ENCODE data around the gene AGFG2. TPM values are rescaled to one million over a fixed set of nuclear protein-coding genes. Genes with fewer than 3 reads are reported as not detected.

The AGFG2 gene
- total RNA-seq, 1 donor from 2014 or later = 4.0 TPM

- Histone ChIP-seq H3K4me3 (ENCODE audit: low read depth, low read length) (no peak overlapping the region), H3K36me3 (ENCODE audit: control insufficient read depth, insufficient read depth, low read length) (no peaks in the 10 kb centered on the region), H3K27me3 (ENCODE audit: control insufficient read depth, insufficient read depth, low read length) (no peaks in the 10 kb centered on the region)
- no peak for DNase-seq (ENCODE audit: low read depth)
- TF ChIP-seq CTCF (IDR thresholded peaks at IDR 0.05; ENCODE audit: insufficient read depth, low read length, poor library complexity, severe bottlenecking) = no peak
These were observed 75.4 kb downstream of the AGFG2 start for GRCh38 chr7:100614308-100614861.

Other genes with a start within 250 kb of the AGFG2 start
- not detected in 2 replicates for gene SPDYE3, start 231.5 kb upstream of the AGFG2 start, total RNA-seq
- gene PILRB, start 181.1 kb upstream of the AGFG2 start, total RNA-seq = 19.3 and 20.8 TPM in 2 replicates
- gene PILRA, start 165.7 kb upstream of the AGFG2 start, total RNA-seq = 0.68 TPM in 1 of 2 replicates, not detected in the other
- gene ZCWPW1, start 110.5 kb upstream of the AGFG2 start, total RNA-seq = 0.88 and 1.8 TPM in 2 replicates
- gene MEPCE, start 109.4 kb upstream of the AGFG2 start, total RNA-seq = 29.7 and 30.0 TPM in 2 replicates
- 28.0 and 39.8 TPM in 2 replicates for gene PPP1R35, start 102.7 kb upstream of the AGFG2 start, total RNA-seq
- gene SPACDR, start 74.9 kb upstream of the AGFG2 start, total RNA-seq = not detected in 2 replicates
- 41.6 and 45.3 TPM in 2 replicates for gene TSC22D4, start 60.0 kb upstream of the AGFG2 start, total RNA-seq
- 0.14 and 0.46 TPM in 2 replicates for gene NYAP1, start 55.3 kb upstream of the AGFG2 start, total RNA-seq
- 0.62 TPM in 1 of 2 replicates, not detected in the other for gene SAP25, start 34.7 kb downstream of the AGFG2 start, total RNA-seq
- 69.0 and 85.2 TPM in 2 replicates for gene LRCH4, start 46.9 kb downstream of the AGFG2 start, total RNA-seq
- gene FBXO24, start 47.1 kb downstream of the AGFG2 start, total RNA-seq = 0.55 and 0.79 TPM in 2 replicates
- 4.7 and 6.4 TPM in 2 replicates for gene PCOLCE, start 63.2 kb downstream of the AGFG2 start, total RNA-seq
- 14.5 and 23.3 TPM in 2 replicates for gene MOSPD3, start 73.3 kb downstream of the AGFG2 start, total RNA-seq
- 0.34 and 0.71 TPM in 2 replicates for gene TFR2, start 102.3 kb downstream of the AGFG2 start, total RNA-seq
- not detected in 2 replicates for gene ACTL6B, start 117.2 kb downstream of the AGFG2 start, total RNA-seq
- 330 and 391 TPM in 2 replicates for gene GNB2, start 134.5 kb downstream of the AGFG2 start, total RNA-seq
- gene GIGYF1, start 155.0 kb downstream of the AGFG2 start, total RNA-seq = 23.1 and 23.5 TPM in 2 replicates
- 46.1 and 52.8 TPM in 2 replicates for gene POP7, start 166.9 kb downstream of the AGFG2 start, total RNA-seq
- not detected in 2 replicates for gene EPO, start 181.3 kb downstream of the AGFG2 start, total RNA-seq
- gene ZAN, start 194.4 kb downstream of the AGFG2 start, total RNA-seq = not detected in 2 replicates